Uterus (tissue), 2 donors: ENCODE results near the gene NAXE.

ENCODE experiments used
- CTCF ChIP-seq, 4 experiments: fragments of 200-600 bp in 2 of 4; fragments of 450-650 bp in 2 of 4; sonication (generic) in 2 of 4; IDR thresholded peaks; one replicate each; pipeline ENCODE4 v1.5.1; 2016 to 2019; ENCODE audit warnings: antibody characterized with exemption in 4 of 4, mild to moderate bottlenecking in 2 of 4, moderate library complexity in 1 of 4
- POLR2A ChIP-seq, 2 donors: fragments of 450-650 bp; IDR thresholded peaks; one replicate each; pipeline ENCODE4 v1.6.1; 2016; ENCODE audit warnings: antibody characterized with exemption in 2 of 2, mild to moderate bottlenecking in 1 of 2, moderate library complexity in 1 of 2

GRCh38 chr1:156619582-156619955, 28.0 kb downstream of the NAXE start:
- TF ChIP-seq CTCF (IDR thresholded peaks at IDR 0.05), result no peak
- no peak for TF ChIP-seq POLR2A (IDR thresholded peaks at IDR 0.05)
